Fibroblast of lung (primary cell): Measurements from ENCODE around the gene ZNF385B.

Source experiments
- EZH2 ChIP-seq: IDR thresholded peaks from 2 replicates; pipeline ENCODE4 v1.5.1; 2012; ENCODE audit warnings: low read length, control low read depth, mild to moderate bottlenecking; ENCODE audit errors: missing control alignments
- TF ChIP-seq, protein P1 (sequence below), 2 donors: IDR thresholded peaks in 1 of 2; conservative IDR thresholded peaks in 1 of 2; 1 replicate in 1 of 2; 2 replicates in 1 of 2; pipeline ENCODE4 v1.5.1; 2011 to 2012; ENCODE audit warnings: low read length in 2 of 2, control low read depth in 1 of 2, inconsistent platforms in 1 of 2, low read depth in 1 of 2, mild to moderate bottlenecking in 1 of 2

DNA sequence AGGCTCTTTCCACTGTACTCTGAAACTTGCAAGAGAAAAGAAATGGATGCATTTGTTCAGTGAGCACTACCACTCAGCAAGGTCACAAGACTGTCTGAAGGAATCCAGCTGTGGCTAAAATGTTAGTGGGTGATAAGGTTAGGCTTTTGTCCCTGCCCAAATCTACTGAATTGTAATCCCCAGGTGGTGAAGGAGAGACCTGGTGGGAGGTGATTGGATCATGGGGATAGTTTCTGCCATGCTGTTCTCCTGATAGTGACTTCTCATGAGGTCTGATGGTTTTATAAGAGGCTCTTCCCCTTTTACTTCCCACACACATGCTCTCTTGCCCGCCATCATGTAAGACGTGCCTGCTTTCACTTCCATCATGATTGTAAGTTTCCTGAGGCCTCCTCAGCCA, 68.2 kb downstream of the ZNF385B start:
- TF ChIP-seq, protein P1, sequence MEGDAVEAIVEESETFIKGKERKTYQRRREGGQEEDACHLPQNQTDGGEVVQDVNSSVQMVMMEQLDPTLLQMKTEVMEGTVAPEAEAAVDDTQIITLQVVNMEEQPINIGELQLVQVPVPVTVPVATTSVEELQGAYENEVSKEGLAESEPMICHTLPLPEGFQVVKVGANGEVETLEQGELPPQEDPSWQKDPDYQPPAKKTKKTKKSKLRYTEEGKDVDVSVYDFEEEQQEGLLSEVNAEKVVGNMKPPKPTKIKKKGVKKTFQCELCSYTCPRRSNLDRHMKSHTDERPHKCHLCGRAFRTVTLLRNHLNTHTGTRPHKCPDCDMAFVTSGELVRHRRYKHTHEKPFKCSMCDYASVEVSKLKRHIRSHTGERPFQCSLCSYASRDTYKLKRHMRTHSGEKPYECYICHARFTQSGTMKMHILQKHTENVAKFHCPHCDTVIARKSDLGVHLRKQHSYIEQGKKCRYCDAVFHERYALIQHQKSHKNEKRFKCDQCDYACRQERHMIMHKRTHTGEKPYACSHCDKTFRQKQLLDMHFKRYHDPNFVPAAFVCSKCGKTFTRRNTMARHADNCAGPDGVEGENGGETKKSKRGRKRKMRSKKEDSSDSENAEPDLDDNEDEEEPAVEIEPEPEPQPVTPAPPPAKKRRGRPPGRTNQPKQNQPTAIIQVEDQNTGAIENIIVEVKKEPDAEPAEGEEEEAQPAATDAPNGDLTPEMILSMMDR (conservative IDR thresholded peaks at IDR 0.05 in 1 of 2, IDR thresholded peaks at IDR 0.05 in 1 of 2; ENCODE audit: low read depth in 1 of 2, low read length in 2 of 2): no peak
- no peak for TF ChIP-seq EZH2
